Heart right ventricle (tissue), 16 donors: ENCODE measurements around the gene PCNT. TPM values are rescaled to one million over a fixed set of nuclear protein-coding genes. Genes with fewer than 3 reads are reported as not detected.

Experiments
- ATAC-seq, 8 donors: fragments of 200-7000 bp; cut with Tn5 transposase; one replicate each; pipeline ENCODE4 v1.9.1; 2020; ENCODE audit warnings: mild to moderate bottlenecking in 8 of 8, moderate library complexity in 8 of 8, moderate number of reproducible peaks in 1 of 8
- DNase-seq, 2 donors: peaks; one replicate each; pipeline ENCODE4 v3.0.0-alpha.2; 2020
- H3K27ac ChIP-seq, 10 donors: fragments of 200-600 bp; sonication (generic) in 2 of 10; one replicate each; pipeline versions ENCODE4 v1.5.0 to v1.8.0; 2020 to 2022; ENCODE audit warnings: mild to moderate bottlenecking in 3 of 10
- H3K27me3 ChIP-seq, 7 donors: fragments of 200-600 bp; one replicate each; pipeline ENCODE4 v1.8.0; 2021 to 2022; ENCODE audit warnings: mild to moderate bottlenecking in 2 of 7
- H3K36me3 ChIP-seq, 9 donors: fragments of 200-600 bp; sonication (generic) in 1 of 9; one replicate each; pipeline versions ENCODE4 v1.5.0 to v1.8.0; 2020 to 2022; ENCODE audit warnings: mild to moderate bottlenecking in 2 of 9
- H3K4me1 ChIP-seq, 9 donors: fragments of 200-600 bp; sonication (generic) in 1 of 9; one replicate each; pipeline versions ENCODE4 v1.5.0 to v1.8.0; 2020 to 2022; ENCODE audit warnings: mild to moderate bottlenecking in 4 of 9
- H3K4me3 ChIP-seq, 10 donors: fragments of 200-600 bp; sonication (generic) in 2 of 10; one replicate each; pipeline versions ENCODE4 v1.5.0 to v1.8.0; 2020 to 2022; ENCODE audit warnings: mild to moderate bottlenecking in 7 of 10, moderate library complexity in 2 of 10
- H3K9me3 ChIP-seq, 11 donors: fragments of 200-600 bp in 10 of 11; sonication (generic) in 2 of 11; one replicate each; pipeline versions ENCODE4 v1.5.0 to v1.8.0; 2013 to 2022; ENCODE audit warnings: mild to moderate bottlenecking in 2 of 11, control low read depth in 1 of 11, moderate library complexity in 1 of 11
- CTCF ChIP-seq, 9 donors: fragments of 200-600 bp; sonication (generic) in 2 of 9; IDR thresholded peaks; one replicate each; pipeline versions ENCODE4 v1.5.0 to v1.8.0; 2021 to 2022; ENCODE audit warnings: antibody characterized with exemption in 9 of 9, mild to moderate bottlenecking in 5 of 9, moderate library complexity in 1 of 9
- WGBS, 2 donors: extraction: QIAGEN DNeasy Blood & Tissue Kit; methylation state at CpG; one replicate each; pipeline ENCODE4 v1.1.7; 2013; ENCODE audit warnings: inconsistent platforms in 1 of 2; 5-methylcytosine and 5-hydroxymethylcytosine counted together
- intact Hi-C, 10 donors: fragments of 100-400 bp; cut with DNase I; formaldehyde crosslinking; loops; one replicate each; pipeline versions ENCODE4 v1.11.1 to v1.14.2; 2022
- polyA plus RNA-seq, 2 donors: library from polyadenylated mRNA; stranded (reverse); fragments of 200-250 nt; gene quantifications; one replicate each; pipeline ENCODE4 v1.2.3, GENCODE V29; 2013
- total RNA-seq, 10 donors: library from RNA; stranded (reverse); fragmentation: NEBNext Ultra II Directional in 3 of 10; extraction: Animal tissue kit (Norgen Biotek cat#: 25700) in 3 of 10; gene quantifications; one replicate each; pipeline versions ENCODE4 v1.2.1 to v1.2.4, GENCODE V29; 2021 to 2023
- donor health status: Arrhythmogenic right ventricular cardiomyopathy.
- donor health status: ischemic (EF 13 %, LVEDD 7.1; RV severe dilation, severe dysfunction).
- donor health status: healthy with polysubstance abuse.
- donor health status: DM: no; HTN: yes; CAD: no.
- donor health status: DM: no; HTN: no; CAD: no.
- donor health status: ischemic (EF 25% LVEDD 6.9; RV normal size, moderate dysfunction).
- donor health status: ischemic (EF 25% LVEDD 5.7; RV mildly dilated, moderate dysfunction).
- donor health status: healthy.
- donor health status: DM: yes; HTN: yes; CAD: no.
- donor health status: Ischemic cardiomyopathy.
- donor health status: ischemic (EF 35%, LVEDD 5.7; RV mildly dilated, moderate dysfunction).
- donor health status: nonischemic (EF 11% LVEDD 7.7; RV severe dilation, severe dysfunction).
- donor health status: DM: yes; HTN: yes; CAD: no.
- donor health status: PGD.
- donor health status: ischemic (EF 29% LVEDD 5.4; RV normal size, mild dysfunction).
- donor health status: nonischemic (EF 23%, LVEDD 6.1; RV moderate dilation, normal function).

The PCNT gene
- total and polyA plus RNA-seq, 12 donors: 17.5 to 58.6 (median 26.9) TPM

GRCh38 chr21:46394595-46395104 is 70.7 kb downstream of the PCNT start:
- no peaks in the 10 kb centered on the region for H3K27me3 ChIP-seq
- intact Hi-C loops: no loop called here
- whole genome bisulfite sequencing, 2 donors: 83 to 86% methylated on average over 13 of the region's 13 CpGs
- H3K4me3 ChIP-seq: no peak overlapping the region
- TF ChIP-seq CTCF (IDR thresholded peaks at IDR 0.05): no peak
- ATAC-seq (no peak), DNase-seq (no peak)
- H3K4me1 ChIP-seq: peaks cover 0 to 11% (median 0%) of the 10 kb centered on the region in 9 donors
- H3K9me3 ChIP-seq: no peaks in the 10 kb centered on the region
- H3K36me3 ChIP-seq: peaks cover 0 to 93% (median 19%) of the 10 kb centered on the region in 9 donors
- H3K27ac ChIP-seq: no peak overlapping the region

DNA sequence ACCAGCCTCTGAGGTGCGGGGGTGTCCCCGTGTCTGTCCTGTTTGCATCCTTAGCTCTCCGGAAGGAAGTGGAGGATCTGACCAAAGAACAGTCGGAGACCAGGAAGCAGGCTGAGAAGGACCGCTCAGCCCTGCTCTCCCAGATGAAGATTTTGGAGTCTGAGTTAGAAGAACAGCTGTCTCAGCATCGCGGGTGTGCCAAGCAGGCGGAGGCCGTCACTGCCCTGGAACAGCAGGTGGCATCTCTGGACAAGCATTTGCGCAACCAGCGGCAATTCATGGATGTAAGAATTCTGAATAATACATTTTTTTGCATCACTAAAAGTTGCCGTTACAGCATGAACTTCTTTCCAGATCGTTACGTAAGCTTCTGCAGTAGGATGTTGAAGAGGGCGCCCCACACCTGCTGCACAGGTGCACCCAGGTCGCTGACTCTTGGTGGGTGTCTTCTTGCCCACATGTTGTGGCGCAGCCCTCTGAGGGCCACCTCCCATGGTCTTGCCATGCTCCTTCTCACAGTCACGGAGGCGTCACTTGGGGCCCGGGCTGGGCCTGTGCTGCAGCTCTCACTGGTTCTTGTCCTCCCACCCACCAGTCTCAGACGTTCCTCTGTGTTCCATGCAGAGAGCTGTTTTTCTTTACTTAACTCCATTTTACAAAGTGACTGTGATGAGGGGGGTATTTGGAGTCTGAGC is 73.4 kb downstream of the PCNT start:
- no peaks in the 10 kb centered on the region for H3K27me3 ChIP-seq
- DNase-seq (no peak), ATAC-seq (no peak)
- no peak overlapping the region for H3K27ac ChIP-seq
- WGBS, 2 donors: 92 to 94% methylated on average over 21 of the region's 21 CpGs
- H3K4me1 ChIP-seq: peaks cover 0 to 11% (median 0%) of the 10 kb centered on the region in 9 donors
- intact Hi-C loops: no loop called here
- no peak overlapping the region for H3K4me3 ChIP-seq
- H3K9me3 ChIP-seq: no peaks in the 10 kb centered on the region
- H3K36me3 ChIP-seq: peaks cover 2 to 93% (median 29%) of the 10 kb centered on the region in 9 donors
- no peak for TF ChIP-seq CTCF (IDR thresholded peaks at IDR 0.05)

- intact Hi-C loops: no loop called here
- 95 to 96% methylated on average over 22 of the region's 22 CpGs for WGBS, 2 donors
- H3K36me3 ChIP-seq: peaks cover 8 to 93% (median 35%) of the 10 kb centered on the region in 9 donors
- H3K9me3 ChIP-seq: no peaks in the 10 kb centered on the region
- TF ChIP-seq CTCF (IDR thresholded peaks at IDR 0.05): no peak
- no peak for DNase-seq
- peak in 1 of 8 donors; percentile 6 for ATAC-seq
- no peaks in the 10 kb centered on the region for H3K27me3 ChIP-seq
- H3K27ac ChIP-seq: no peak overlapping the region
- no peak overlapping the region for H3K4me3 ChIP-seq
- peaks cover 0 to 10% (median 0%) of the 10 kb centered on the region in 9 donors for H3K4me1 ChIP-seq
Observed at GRCh38 chr21:46397993-46398392, 74.0 kb downstream of the PCNT start.

- ATAC-seq: peak in 5 of 8 donors; percentile 21 to 50 (median 28)
- H3K27ac ChIP-seq: no peak overlapping the region
- no peaks in the 10 kb centered on the region for H3K27me3 ChIP-seq
- no peaks in the 10 kb centered on the region for H3K4me1 ChIP-seq
- WGBS, 2 donors: 94 to 95% methylated on average over 1 of the region's 1 CpG
- intact Hi-C loops: no loop called here
- no peaks in the 10 kb centered on the region for H3K9me3 ChIP-seq
- DNase-seq: no peak
- TF ChIP-seq CTCF (IDR thresholded peaks at IDR 0.05): no peak
- H3K36me3 ChIP-seq: peaks cover 8 to 87% (median 36%) of the 10 kb centered on the region in 9 donors
- no peak overlapping the region for H3K4me3 ChIP-seq
Observed at GRCh38 chr21:46399129-46399528, 75.2 kb downstream of the PCNT start.
